Skin of body (tissue), 3 donors: ENCODE data around the gene EHMT2. TPM values are rescaled to one million over a fixed set of nuclear protein-coding genes. Genes with fewer than 3 reads are reported as not detected.
A peak's percentile ranks its signal among the peaks of the same experiment; 100 is the strongest.
"Not testable (repeated sequence)": the region's sequence is repeated elsewhere in the genome, so short reads cannot be mapped to it uniquely, and the experiment has no call there.

ENCODE experiments used
- DNase-seq: peaks from one replicate; lab custom pipeline; 2025; lab: John Stamatoyannopoulos, UW
- small RNA-seq: library from RNA; depleted of rRNA; stranded (forward); fragments of <200 nt; gene quantifications from one replicate; pipeline ENCODE3, GENCODE V24; 2014; ENCODE audit warnings: low replicate concordance
- total RNA-seq: library from RNA; depleted of rRNA; stranded (reverse); fragments of >200 nt; gene quantifications from one replicate; pipeline ENCODE4 v1.2.3, GENCODE V29; 2014

The EHMT2 gene
- total RNA-seq, 1 donor from 2014 or later: 25.6 TPM

- not testable (repeated sequence) for DNase-seq
Measured at GRCh38 chr6:31839779-31840126, 57.7 kb downstream of the EHMT2 start.

GRCh38 chr6:31838968-31839367 is 58.5 kb downstream of the EHMT2 start:
- no peak for DNase-seq

GRCh38 chr6:31838114-31838553 is 59.4 kb downstream of the EHMT2 start:
- not testable (repeated sequence) for DNase-seq

- DNase-seq: no peak
Measured at GRCh38 chr6:31837369-31838113, 60.0 kb downstream of the EHMT2 start.

- no peak for DNase-seq
Measured at GRCh38 chr6:31836474-31837368, 60.8 kb downstream of the EHMT2 start.

GRCh38 chr6:31836047-31836473 is 61.4 kb downstream of the EHMT2 start:
- no peak for DNase-seq

- DNase-seq: peak; percentile 89
Measured at GRCh38 chr6:31834367-31835250, 62.9 kb downstream of the EHMT2 start.

GRCh38 chr6:31831350-31832215 is 65.9 kb downstream of the EHMT2 start:
- DNase-seq: no peak

GRCh38 chr6:31830886-31831335 is 66.6 kb downstream of the EHMT2 start:
- no peak for DNase-seq

Small RNAs within 50 kb of the gene (small RNA-seq; reads per million reads assigned to genes)
- not detected for gene AL645922.1
- gene SNORD48: 93.5 reads per million, percentile 96 among the genes with 10 or more reads in this experiment
- gene SNORD52: not detected

Other genes with a start within 250 kb of the EHMT2 start
- 101 TPM for gene BAG6, start 245.0 kb downstream of the EHMT2 start, total RNA-seq
- 1.2 TPM for gene APOM, start 241.8 kb downstream of the EHMT2 start, total RNA-seq
- gene C6orf47, start 236.9 kb downstream of the EHMT2 start, total RNA-seq: 14.1 TPM
- 8.2 TPM for gene GPANK1, start 232.7 kb downstream of the EHMT2 start, total RNA-seq
- gene CSNK2B, start 231.6 kb downstream of the EHMT2 start, total RNA-seq: 75.8 TPM
- 4.0 TPM for gene LY6G5B, start 227.7 kb downstream of the EHMT2 start, total RNA-seq
- not detected for gene LY6G5C, start 216.6 kb downstream of the EHMT2 start, total RNA-seq
- 36.0 TPM for gene ABHD16A, start 194.4 kb downstream of the EHMT2 start, total RNA-seq
- gene LY6G6F, start 190.8 kb downstream of the EHMT2 start, total RNA-seq: not detected
- gene LY6G6D, start 182.3 kb downstream of the EHMT2 start, total RNA-seq: 10.3 TPM
- 20.4 TPM for gene LY6G6C, start 176.0 kb downstream of the EHMT2 start, total RNA-seq
- 0.59 TPM for gene MPIG6B, start 174.3 kb downstream of the EHMT2 start, total RNA-seq
- gene DDAH2, start 168.4 kb downstream of the EHMT2 start, total RNA-seq: 62.2 TPM
- 185 TPM for gene CLIC1, start 161.2 kb downstream of the EHMT2 start, total RNA-seq
- gene MSH5, start 157.7 kb downstream of the EHMT2 start, total RNA-seq: 9.1 TPM
- 3.9 TPM for gene SAPCD1, start 135.0 kb downstream of the EHMT2 start, total RNA-seq
- gene VWA7, start 120.4 kb downstream of the EHMT2 start, total RNA-seq: 0.99 TPM
- 29.1 TPM for gene VARS1, start 101.9 kb downstream of the EHMT2 start, total RNA-seq
- 21.0 TPM for gene LSM2, start 90.7 kb downstream of the EHMT2 start, total RNA-seq
- gene HSPA1L, start 82.4 kb downstream of the EHMT2 start, total RNA-seq: 1.8 TPM
- 213 TPM for gene HSPA1A, start 82.2 kb downstream of the EHMT2 start, total RNA-seq
- 286 TPM for gene HSPA1B, start 70.0 kb downstream of the EHMT2 start, total RNA-seq
- gene NEU1, start 34.9 kb downstream of the EHMT2 start, total RNA-seq: 19.0 TPM
- gene SLC44A4, start 18.7 kb downstream of the EHMT2 start, total RNA-seq: 0.10 TPM
- gene ZBTB12, start 4.4 kb upstream of the EHMT2 start, total RNA-seq: 3.9 TPM
- 4.9 TPM for gene C2, start 30.0 kb upstream of the EHMT2 start, total RNA-seq
- 2.2 TPM for gene CFB, start 48.4 kb upstream of the EHMT2 start, total RNA-seq
- gene NELFE, start 61.3 kb upstream of the EHMT2 start, total RNA-seq: 46.1 TPM
- gene SKIC2, start 61.5 kb upstream of the EHMT2 start, total RNA-seq: 23.3 TPM
- gene DXO, start 74.4 kb upstream of the EHMT2 start, total RNA-seq: 5.8 TPM
- gene C4A, start 84.4 kb upstream of the EHMT2 start, total RNA-seq: 5.8 TPM
- gene C4B, start 117.1 kb upstream of the EHMT2 start, total RNA-seq: 4.2 TPM
- not detected for gene CYP21A2, start 140.7 kb upstream of the EHMT2 start, total RNA-seq
- 64.4 TPM for gene TNXB, start 211.6 kb upstream of the EHMT2 start, total RNA-seq
- gene ATF6B, start 230.5 kb upstream of the EHMT2 start, total RNA-seq: 23.1 TPM
- 5.0 TPM for gene FKBPL, start 232.6 kb upstream of the EHMT2 start, total RNA-seq